IPS-NIHi11 (cell line): ENCODE data around the gene GLIPR2.
A peak's percentile ranks its signal among the peaks of the same experiment; 100 is the strongest.

ENCODE experiments used
- DNase-seq: peaks from one replicate; pipeline ENCODE4 v3.0.0; 2012; ENCODE audit warnings: mixed read lengths, low spot score

Gene GLIPR2

GRCh38 chr9:36194326-36195000 lies 57.9 kb downstream of the GLIPR2 start:
- no peak for DNase-seq

GRCh38 chr9:36204906-36205547 lies 68.5 kb downstream of the GLIPR2 start:
- DNase-seq = peak; percentile 61

GRCh38 chr9:36207016-36207415 lies 70.5 kb downstream of the GLIPR2 start:
- no peak for DNase-seq

- no peak for DNase-seq
Measured at GRCh38 chr9:36207546-36208012, 71.0 kb downstream of the GLIPR2 start.

GRCh38 chr9:36208521-36209253 lies 72.2 kb downstream of the GLIPR2 start:
- DNase-seq = no peak

- DNase-seq = no peak
Measured at GRCh38 chr9:36210722-36211121, 74.2 kb downstream of the GLIPR2 start.

- no peak for DNase-seq
Measured at GRCh38 chr9:36211510-36211909, 75.0 kb downstream of the GLIPR2 start.

- no peak for DNase-seq
Measured at GRCh38 chr9:36213387-36213786, 76.9 kb downstream of the GLIPR2 start.
